Pancreas (tissue), 10 donors: ENCODE measurements around the gene LARP4B. TPM values are rescaled to one million over a fixed set of nuclear protein-coding genes. Genes with fewer than 3 reads are reported as not detected.

Source experiments
- ATAC-seq, 4 donors: fragments of 200-7000 bp; cut with Tn5 transposase; one replicate each; pipeline versions ENCODE4 v1.8.0 to v1.9.1; 2020; ENCODE audit warnings: mild to moderate bottlenecking in 4 of 4, moderate library complexity in 4 of 4
- DNase-seq, 6 donors: peaks; one replicate each; pipeline ENCODE4 v3.0.0-alpha.2; 2020
- FAIRE-seq: peaks from 2 replicates; lab custom pipeline; 2012; peaks lifted over from hg19 to GRCh38; lab: Jason Lieb, UNC
- H3K27ac ChIP-seq, 4 donors: fragments of 200-600 bp; sonication (generic); 1 replicate in 3 of 4; 2 replicates in 1 of 4; pipeline versions ENCODE4 v1.5.0 to v1.8.0; 2020
- H3K27me3 ChIP-seq, 4 donors: fragments of 200-600 bp; one replicate each; pipeline ENCODE4 v1.8.0; 2021
- H3K36me3 ChIP-seq, 3 donors: fragments of 200-600 bp; sonication (generic) in 1 of 3; one replicate each; pipeline versions ENCODE4 v1.5.0 to v1.8.0; 2020 to 2021
- H3K4me1 ChIP-seq, 3 donors: fragments of 200-600 bp; one replicate each; pipeline ENCODE4 v1.8.0; 2021
- H3K4me3 ChIP-seq, 4 donors: fragments of 200-600 bp; sonication (generic) in 2 of 4; one replicate each; pipeline versions ENCODE4 v1.5.0 to v1.8.0; 2020 to 2021
- H3K9me3 ChIP-seq, 4 donors: fragments of 200-600 bp; one replicate each; pipeline ENCODE4 v1.8.0; 2021
- WGBS, 2 donors: extraction: QIAGEN DNeasy Blood & Tissue Kit; methylation state at CpG; one replicate each; pipeline ENCODE4 v1.1.7; 2013; 5-methylcytosine and 5-hydroxymethylcytosine counted together
- intact Hi-C, 3 donors: fragments of 100-400 bp; cut with DNase I; formaldehyde crosslinking; loops; one replicate each; pipeline versions ENCODE4 v1.11.1 to v1.14.2; 2022
- polyA plus RNA-seq, 2 donors: library from polyadenylated mRNA; stranded (reverse); fragments of 200-250 nt; gene quantifications; one replicate each; pipeline ENCODE4 v1.2.3, GENCODE V29; 2013
- total RNA-seq, 6 donors: library from RNA; stranded (reverse); fragmentation: NEBNext Ultra II Directional in 4 of 6; extraction: Animal tissue kit (Norgen Biotek cat#: 25700) in 4 of 6; gene quantifications; one replicate each; pipeline versions ENCODE4 v1.2.1 to v1.2.4, GENCODE V29; 2021 to 2023
- TF ChIP-seq, protein P1 (sequence below), 4 donors: fragments of 200-600 bp; sonication (generic) in 3 of 4; IDR thresholded peaks; one replicate each; pipeline versions ENCODE4 v1.5.0 to v1.8.0; 2021; ENCODE audit warnings: antibody characterized with exemption in 4 of 4
- donor health status: healthy with polysubstance abuse.
- donor health status: DM: no; HTN: no; CAD: no; lungs with moderate emphysema.
- donor health status: DM: no; HTN: no; CAD: no.
- donor health status: control.
- donor health status: control.
- donor health status: Bipolar disorder and iron deficiency.
- donor health status: DM: yes; HTN: yes; CAD: no.
- donor health status: DM: no; HTN: no; CAD: no.
- donor health status: DM: no; HTN: no; CAD: no.
- donor health status: DM: yes; HTN: yes; CAD: no.

LARP4B gene
- total and polyA plus RNA-seq, 8 donors = 10.1 to 53.3 (median 32.2) TPM

DNA sequence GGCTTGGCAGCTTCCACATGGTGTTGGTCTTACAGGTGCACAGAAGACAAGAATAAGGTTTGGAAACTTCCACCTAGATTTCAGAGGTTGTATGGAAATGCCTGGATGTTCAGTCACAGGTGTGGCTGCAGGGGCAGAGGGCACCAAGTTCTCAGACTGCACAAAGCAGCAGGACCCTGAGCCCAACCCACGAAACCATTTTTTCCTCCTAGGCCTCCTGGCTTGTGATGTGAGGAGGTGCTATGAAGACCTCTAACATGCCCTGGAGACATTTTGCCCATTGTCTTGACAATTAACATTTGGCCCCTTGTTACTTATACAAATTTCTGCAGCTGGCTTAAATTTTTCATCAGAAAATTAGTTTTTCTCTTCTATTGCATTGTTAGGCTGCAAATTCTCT lies 134.3 kb downstream of the LARP4B start:
- FAIRE-seq = no peak
- intact Hi-C loops = no loop called here
- no peaks in the 10 kb centered on the region for H3K36me3 ChIP-seq
- 96 to 100% methylated on average over 1 of the region's 1 CpG for WGBS, 2 donors
- no peaks in the 10 kb centered on the region for H3K9me3 ChIP-seq
- H3K27me3 ChIP-seq = no peaks in the 10 kb centered on the region
- TF ChIP-seq, protein P1, sequence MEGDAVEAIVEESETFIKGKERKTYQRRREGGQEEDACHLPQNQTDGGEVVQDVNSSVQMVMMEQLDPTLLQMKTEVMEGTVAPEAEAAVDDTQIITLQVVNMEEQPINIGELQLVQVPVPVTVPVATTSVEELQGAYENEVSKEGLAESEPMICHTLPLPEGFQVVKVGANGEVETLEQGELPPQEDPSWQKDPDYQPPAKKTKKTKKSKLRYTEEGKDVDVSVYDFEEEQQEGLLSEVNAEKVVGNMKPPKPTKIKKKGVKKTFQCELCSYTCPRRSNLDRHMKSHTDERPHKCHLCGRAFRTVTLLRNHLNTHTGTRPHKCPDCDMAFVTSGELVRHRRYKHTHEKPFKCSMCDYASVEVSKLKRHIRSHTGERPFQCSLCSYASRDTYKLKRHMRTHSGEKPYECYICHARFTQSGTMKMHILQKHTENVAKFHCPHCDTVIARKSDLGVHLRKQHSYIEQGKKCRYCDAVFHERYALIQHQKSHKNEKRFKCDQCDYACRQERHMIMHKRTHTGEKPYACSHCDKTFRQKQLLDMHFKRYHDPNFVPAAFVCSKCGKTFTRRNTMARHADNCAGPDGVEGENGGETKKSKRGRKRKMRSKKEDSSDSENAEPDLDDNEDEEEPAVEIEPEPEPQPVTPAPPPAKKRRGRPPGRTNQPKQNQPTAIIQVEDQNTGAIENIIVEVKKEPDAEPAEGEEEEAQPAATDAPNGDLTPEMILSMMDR (IDR thresholded peaks at IDR 0.05) = no peak
- no peaks in the 10 kb centered on the region for H3K4me1 ChIP-seq
- H3K27ac ChIP-seq = no peak overlapping the region
- H3K4me3 ChIP-seq = no peak overlapping the region
- DNase-seq = no peak
- ATAC-seq = no peak

GRCh38 chr10:796233-796632 lies 135.3 kb downstream of the LARP4B start:
- H3K36me3 ChIP-seq = no peaks in the 10 kb centered on the region
- DNase-seq (no peak), FAIRE-seq (no peak), ATAC-seq (no peak)
- H3K27ac ChIP-seq = no peak overlapping the region
- TF ChIP-seq, protein P1 (IDR thresholded peaks at IDR 0.05) = no peak
- H3K4me3 ChIP-seq = no peak overlapping the region
- WGBS, 2 donors = 73 to 74% methylated on average over 4 of the region's 4 CpGs
- H3K4me1 ChIP-seq = no peaks in the 10 kb centered on the region
- intact Hi-C loops = no loop called here
- no peaks in the 10 kb centered on the region for H3K27me3 ChIP-seq
- no peaks in the 10 kb centered on the region for H3K9me3 ChIP-seq

DNA sequence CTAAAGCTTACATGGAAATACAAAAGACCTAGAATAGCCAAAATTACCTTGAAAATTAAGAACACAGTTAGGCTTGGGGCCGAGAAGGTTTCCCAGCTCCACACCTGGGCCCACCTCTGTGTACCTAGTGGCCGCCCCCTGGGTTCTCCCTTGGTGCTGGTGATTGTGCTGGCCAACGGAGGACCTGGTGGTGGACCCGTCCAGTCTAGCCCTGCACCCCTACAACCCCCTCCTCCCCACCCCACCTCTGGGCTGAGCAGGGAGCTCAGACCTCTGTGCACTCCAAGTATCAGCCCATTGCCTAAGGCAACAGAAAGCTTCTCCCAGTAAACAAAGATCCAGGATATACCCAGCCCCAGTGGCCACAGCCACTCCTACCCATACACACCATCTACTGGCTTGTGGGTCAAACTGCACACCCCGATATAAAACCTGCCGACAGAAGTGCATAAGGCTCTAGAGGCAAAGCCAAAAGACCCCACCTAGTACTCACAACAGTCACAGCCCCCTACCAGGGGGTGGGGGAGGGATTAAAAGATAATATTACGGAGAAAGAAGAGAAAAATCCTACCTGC lies 137.0 kb downstream of the LARP4B start:
- Histone ChIP-seq H3K27ac (no peak overlapping the region), H3K4me1 (no peaks in the 10 kb centered on the region), H3K36me3 (no peaks in the 10 kb centered on the region), H3K27me3 (no peaks in the 10 kb centered on the region), H3K9me3 (no peaks in the 10 kb centered on the region), H3K4me3 (no peak overlapping the region)
- FAIRE-seq = no peak
- intact Hi-C loops = loop anchor here in 1 of 3 donors (5.0 kb wide), 1 partner anchor 282 kb away; no protein-coding TSS in a partner anchor
- peak in 1 of 6 donors; percentile 44 for DNase-seq
- 83 to 88% methylated on average over 7 of the region's 7 CpGs for WGBS, 2 donors
- peak; percentile 27 to 70 (median 55) for ATAC-seq
- TF ChIP-seq, protein P1 (IDR thresholded peaks at IDR 0.05) = no peak

GRCh38 chr10:792792-793100 lies 138.8 kb downstream of the LARP4B start:
- WGBS, 2 donors = 63 to 66% methylated on average over 3 of the region's 3 CpGs
- Histone ChIP-seq H3K36me3 (no peaks in the 10 kb centered on the region), H3K27ac (no peak overlapping the region), H3K4me1 (no peaks in the 10 kb centered on the region), H3K4me3 (no peak overlapping the region), H3K9me3 (no peaks in the 10 kb centered on the region), H3K27me3 (no peaks in the 10 kb centered on the region)
- no peak for ATAC-seq
- intact Hi-C loops = loop anchor here in 1 of 3 donors (5.0 kb wide), 1 partner anchor 280 kb away; no protein-coding TSS in a partner anchor
- no peak for FAIRE-seq
- TF ChIP-seq, protein P1 (IDR thresholded peaks at IDR 0.05) = no peak
- no peak for DNase-seq

- FAIRE-seq = no peak
- H3K27ac ChIP-seq = no peak overlapping the region
- WGBS, 2 donors = 82 to 90% methylated on average over 16 of the region's 16 CpGs
- no peaks in the 10 kb centered on the region for H3K9me3 ChIP-seq
- intact Hi-C loops = loop anchor here in 1 of 3 donors (5.0 kb wide), 1 partner anchor 280 kb away; no protein-coding TSS in a partner anchor
- no peaks in the 10 kb centered on the region for H3K27me3 ChIP-seq
- no peak for DNase-seq
- no peak for ATAC-seq
- no peaks in the 10 kb centered on the region for H3K36me3 ChIP-seq
- H3K4me3 ChIP-seq = no peak overlapping the region
- TF ChIP-seq, protein P1 (IDR thresholded peaks at IDR 0.05) = no peak
- H3K4me1 ChIP-seq = no peaks in the 10 kb centered on the region
Observed at GRCh38 chr10:792083-792791, 139.3 kb downstream of the LARP4B start.
